Measurements from ENCODE around the gene RNF220.

RNF220 gene

GRCh38 chr1:44611419-44611818, 206.4 kb downstream of the RNF220 start:
- no peak for DNase-seq (ENCODE audit: low read depth)

GRCh38 chr1:44611866-44612265, 206.8 kb downstream of the RNF220 start:
- DNase-seq (ENCODE audit: low read depth), result no peak

- no peak for DNase-seq (ENCODE audit: low read depth)
These were observed 208.9 kb downstream of the RNF220 start for GRCh38 chr1:44613941-44614340.

- no peak for DNase-seq (ENCODE audit: low read depth)
These were observed 211.4 kb downstream of the RNF220 start for GRCh38 chr1:44616284-44616990.

GRCh38 chr1:44616991-44617702, 212.1 kb downstream of the RNF220 start:
- DNase-seq (ENCODE audit: low read depth), result no peak

GRCh38 chr1:44617703-44618029, 212.6 kb downstream of the RNF220 start:
- DNase-seq (ENCODE audit: low read depth), result no peak

- no peak for DNase-seq (ENCODE audit: low read depth)
These were observed 214.3 kb downstream of the RNF220 start for GRCh38 chr1:44619261-44619900.

- DNase-seq (ENCODE audit: low read depth), result no peak
These were observed 215.0 kb downstream of the RNF220 start for GRCh38 chr1:44620072-44620471.

- DNase-seq (ENCODE audit: low read depth), result no peak
These were observed 216.8 kb downstream of the RNF220 start for GRCh38 chr1:44621841-44622286.

- DNase-seq (ENCODE audit: low read depth), result no peak
These were observed 219.3 kb downstream of the RNF220 start for GRCh38 chr1:44624268-44624901.

GRCh38 chr1:44625348-44625747, 220.3 kb downstream of the RNF220 start:
- no peak for DNase-seq (ENCODE audit: low read depth)

- no peak for DNase-seq (ENCODE audit: low read depth)
These were observed 224.1 kb downstream of the RNF220 start for GRCh38 chr1:44628962-44629756.

- DNase-seq (ENCODE audit: low read depth), result no peak
These were observed 225.1 kb downstream of the RNF220 start for GRCh38 chr1:44630116-44630515.

- DNase-seq (ENCODE audit: low read depth), result no peak
These were observed 226.2 kb downstream of the RNF220 start for GRCh38 chr1:44631333-44631646.

- DNase-seq (ENCODE audit: low read depth), result peak; percentile 88
These were observed 226.8 kb downstream of the RNF220 start for GRCh38 chr1:44631647-44632539.

GRCh38 chr1:44632598-44632997, 227.5 kb downstream of the RNF220 start:
- no peak for DNase-seq (ENCODE audit: low read depth)

- no peak for DNase-seq (ENCODE audit: low read depth)
These were observed 229.6 kb downstream of the RNF220 start for GRCh38 chr1:44634606-44635189.

- DNase-seq (ENCODE audit: low read depth), result no peak
These were observed 230.4 kb downstream of the RNF220 start for GRCh38 chr1:44635439-44635838.

- DNase-seq (ENCODE audit: low read depth), result no peak
These were observed 231.1 kb downstream of the RNF220 start for GRCh38 chr1:44636083-44636687.

Data from stimulated activated CD4-positive, alpha-beta T cell treated with anti-CD3 and anti-CD28 coated beads, Interleukin-2, amount 100 ng/mL, for 4 hours (primary cell).